ENCODE data around the gene SLC16A9. TPM values are rescaled to one million over a fixed set of nuclear protein-coding genes. Genes with fewer than 3 reads are reported as not detected.

SLC16A9 gene
- total and polyA plus RNA-seq, 12 donors, result 129 to 382 (median 189) TPM

DNA sequence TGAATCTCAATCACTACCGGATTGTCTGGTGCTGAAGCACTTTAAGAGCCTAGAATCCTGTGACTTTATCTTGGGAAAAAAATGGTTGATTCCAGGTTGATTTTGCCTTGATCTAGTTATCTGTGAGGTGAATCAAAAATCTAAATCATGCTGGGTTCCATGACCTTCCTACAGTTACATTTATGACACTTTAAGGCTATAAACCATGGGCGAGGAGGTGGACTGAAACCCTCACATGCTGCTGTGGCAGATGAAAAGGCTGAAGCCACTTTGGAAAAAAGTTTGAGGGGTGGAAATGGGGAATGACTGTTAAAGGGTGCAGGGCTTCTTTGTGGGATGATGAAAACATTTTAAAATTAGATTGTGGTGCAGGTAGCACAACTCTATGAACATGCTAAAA, 17.5 kb downstream of the SLC16A9 start:
- Histone ChIP-seq H3K27ac (no peak overlapping the region), H3K4me1 (replicated peaks in 1 of 2) (peaks cover 13% of the 10 kb centered on the region in 2 donors), H3K27me3 (no peaks in the 10 kb centered on the region), H3K9me3 (replicated peaks in 1 of 3) (no peaks in the 10 kb centered on the region), H3K36me3 (replicated peaks in 1 of 2) (no peaks in the 10 kb centered on the region), H3K4me3 (no peak overlapping the region)
- intact Hi-C loops (cut with DNase I), result no loop called here
- DNase-seq, result no peak
- 37 to 49% (median 46%) methylated on average over 2 of the region's 2 CpGs for WGBS, 4 donors
- no peak for TF ChIP-seq POLR2A (IDR thresholded peaks at IDR 0.05)
- TF ChIP-seq, protein P1, sequence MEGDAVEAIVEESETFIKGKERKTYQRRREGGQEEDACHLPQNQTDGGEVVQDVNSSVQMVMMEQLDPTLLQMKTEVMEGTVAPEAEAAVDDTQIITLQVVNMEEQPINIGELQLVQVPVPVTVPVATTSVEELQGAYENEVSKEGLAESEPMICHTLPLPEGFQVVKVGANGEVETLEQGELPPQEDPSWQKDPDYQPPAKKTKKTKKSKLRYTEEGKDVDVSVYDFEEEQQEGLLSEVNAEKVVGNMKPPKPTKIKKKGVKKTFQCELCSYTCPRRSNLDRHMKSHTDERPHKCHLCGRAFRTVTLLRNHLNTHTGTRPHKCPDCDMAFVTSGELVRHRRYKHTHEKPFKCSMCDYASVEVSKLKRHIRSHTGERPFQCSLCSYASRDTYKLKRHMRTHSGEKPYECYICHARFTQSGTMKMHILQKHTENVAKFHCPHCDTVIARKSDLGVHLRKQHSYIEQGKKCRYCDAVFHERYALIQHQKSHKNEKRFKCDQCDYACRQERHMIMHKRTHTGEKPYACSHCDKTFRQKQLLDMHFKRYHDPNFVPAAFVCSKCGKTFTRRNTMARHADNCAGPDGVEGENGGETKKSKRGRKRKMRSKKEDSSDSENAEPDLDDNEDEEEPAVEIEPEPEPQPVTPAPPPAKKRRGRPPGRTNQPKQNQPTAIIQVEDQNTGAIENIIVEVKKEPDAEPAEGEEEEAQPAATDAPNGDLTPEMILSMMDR (IDR thresholded peaks at IDR 0.05), result no peak

DNA sequence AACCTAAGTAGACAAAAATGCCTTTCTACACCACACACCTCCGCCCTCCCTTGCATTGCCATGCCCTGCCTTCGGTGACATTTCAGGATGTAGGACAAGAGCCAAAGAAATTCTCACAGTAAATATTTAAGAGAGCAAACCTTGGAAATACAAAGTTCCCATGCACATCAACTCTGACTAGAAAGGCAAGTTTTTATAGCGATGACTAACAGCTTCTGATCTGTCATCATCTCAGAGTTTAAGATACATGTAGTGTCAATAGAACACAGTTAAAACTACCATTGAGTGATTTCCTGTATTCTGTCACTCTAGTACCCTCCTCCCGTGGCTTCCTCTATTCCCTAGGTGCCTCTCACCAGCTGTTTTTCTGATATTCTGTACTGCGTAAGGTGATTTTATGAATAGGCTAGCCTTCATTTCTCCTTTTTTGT, 20.7 kb downstream of the SLC16A9 start:
- TF ChIP-seq, protein P1 (IDR thresholded peaks at IDR 0.05), result no peak
- Histone ChIP-seq H3K27ac (peak overlapping the region in 2 of 5 donors; percentile 20 to 58), H3K27me3 (no peaks in the 10 kb centered on the region), H3K36me3 (replicated peaks in 1 of 2) (no peaks in the 10 kb centered on the region), H3K4me1 (replicated peaks in 1 of 2) (peaks cover 13 to 14% of the 10 kb centered on the region in 2 donors), H3K4me3 (no peak overlapping the region), H3K9me3 (replicated peaks in 1 of 3) (no peaks in the 10 kb centered on the region)
- intact Hi-C loops (cut with DNase I), result no loop called here
- no peak for DNase-seq
- 42 to 73% (median 50%) methylated on average over 5 of the region's 5 CpGs for WGBS, 4 donors

DNA sequence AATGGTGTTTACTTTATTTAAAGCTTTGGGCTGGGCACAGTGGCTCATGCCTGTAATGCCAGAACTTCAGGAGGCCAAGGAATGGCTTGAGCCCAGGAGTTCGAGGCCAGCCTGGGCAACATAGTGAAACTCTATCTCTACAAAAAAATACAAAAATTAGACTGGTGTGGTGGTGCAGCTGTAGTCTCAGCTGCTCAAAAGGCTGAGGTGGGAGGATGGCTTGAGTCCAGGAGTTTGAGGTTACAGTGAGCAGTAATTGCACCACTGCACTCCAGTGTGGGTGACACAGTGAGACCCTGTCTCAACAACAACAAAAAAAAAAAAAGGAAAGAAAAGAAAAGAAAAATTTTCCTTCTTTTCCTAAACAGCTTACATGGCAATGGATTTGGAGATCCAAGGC, 22.0 kb downstream of the SLC16A9 start:
- H3K27me3 ChIP-seq, result no peaks in the 10 kb centered on the region
- TF ChIP-seq, protein P1 (IDR thresholded peaks at IDR 0.05), result no peak
- TF ChIP-seq POLR2A (IDR thresholded peaks at IDR 0.05), result no peak
- WGBS, 4 donors, result 84 to 94% (median 88%) methylated on average over 1 of the region's 1 CpG

DNA sequence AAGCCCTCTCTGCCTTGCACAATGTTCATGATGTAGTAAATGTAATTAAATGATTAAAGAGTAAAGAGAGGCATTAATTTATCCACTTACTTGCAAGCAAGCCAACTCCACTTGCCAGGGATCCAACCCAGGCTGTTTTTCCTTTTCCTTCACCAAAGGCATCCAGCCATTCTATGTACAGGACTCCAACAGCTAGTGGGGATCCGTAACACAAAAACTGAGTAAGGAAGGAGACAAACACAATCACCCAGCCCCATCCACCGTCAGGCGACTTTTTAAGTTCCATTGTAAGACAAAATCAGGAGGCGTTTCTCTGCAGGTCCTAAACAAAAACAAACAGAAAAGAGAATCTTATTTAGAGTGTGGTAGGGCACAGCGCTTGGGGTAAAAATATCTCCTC, 25.6 kb downstream of the SLC16A9 start:
- TF ChIP-seq, protein P1 (IDR thresholded peaks at IDR 0.05), result no peak
- no peak for TF ChIP-seq POLR2A (IDR thresholded peaks at IDR 0.05)
- WGBS, 4 donors, result 94 to 95% (median 95%) methylated on average over 5 of the region's 5 CpGs
- intact Hi-C loops (cut with DNase I), result no loop called here
- H3K27ac ChIP-seq, result peak overlapping the region in 1 of 5 donors; percentile 9
- no peaks in the 10 kb centered on the region for H3K27me3 ChIP-seq
- peaks cover 11 to 27% of the 10 kb centered on the region in 2 donors for H3K4me1 ChIP-seq (replicated peaks in 1 of 2)
- H3K36me3 ChIP-seq (replicated peaks in 1 of 2), result no peaks in the 10 kb centered on the region
- H3K4me3 ChIP-seq, result no peak overlapping the region
- H3K9me3 ChIP-seq (replicated peaks in 1 of 3), result no peaks in the 10 kb centered on the region
- DNase-seq, result no peak

More for the DNA sequence above, 22.0 kb downstream of the SLC16A9 start:
- Histone ChIP-seq H3K4me3 (no peak overlapping the region), H3K36me3 (replicated peaks in 1 of 2) (no peaks in the 10 kb centered on the region), H3K9me3 (replicated peaks in 1 of 3) (no peaks in the 10 kb centered on the region), H3K4me1 (replicated peaks in 1 of 2) (peaks cover 6 to 21% of the 10 kb centered on the region in 2 donors), H3K27ac (no peak overlapping the region)
- no peak for DNase-seq
- intact Hi-C loops (cut with DNase I), result no loop called here
